Psoas muscle (tissue), 8 donors: ENCODE measurements around the gene EEPD1. TPM values are rescaled to one million over a fixed set of nuclear protein-coding genes. Genes with fewer than 3 reads are reported as not detected.

Source experiments
- ATAC-seq, 4 donors: fragments of 200-7000 bp; cut with Tn5 transposase; one replicate each; pipeline ENCODE4 v1.9.1; 2020; ENCODE audit warnings: moderate library complexity in 3 of 4, mild to moderate bottlenecking in 2 of 4
- DNase-seq, 2 donors: peaks; one replicate each; pipeline ENCODE4 v3.0.0-alpha.2; 2020
- H3K27ac ChIP-seq: fragments of 200-600 bp; one replicate; pipeline ENCODE4 v1.8.0; 2022
- H3K27me3 ChIP-seq, 3 donors: fragments of 200-600 bp in 1 of 3; one replicate each; pipeline versions ENCODE4 v1.6.1 to v1.8.0; 2013 to 2022; ENCODE audit warnings: low read length in 2 of 3, mild to moderate bottlenecking in 2 of 3, moderate library complexity in 1 of 3; ENCODE audit not compliant: insufficient read depth in 3 of 3
- H3K36me3 ChIP-seq, 2 donors: fragments of 200-600 bp in 1 of 2; one replicate each; pipeline versions ENCODE4 v1.6.1 to v1.8.0; 2013 to 2022; ENCODE audit warnings: low read depth in 1 of 2, mild to moderate bottlenecking in 1 of 2, moderate library complexity in 1 of 2; ENCODE audit not compliant: insufficient read depth in 1 of 2
- H3K4me1 ChIP-seq: fragments of 200-600 bp; one replicate; pipeline ENCODE4 v1.8.0; 2022
- H3K4me3 ChIP-seq: fragments of 200-600 bp; one replicate; pipeline ENCODE4 v1.8.0; 2022; ENCODE audit warnings: mild to moderate bottlenecking
- H3K9me3 ChIP-seq: fragments of 200-600 bp; one replicate; pipeline ENCODE4 v1.8.0; 2022
- CTCF ChIP-seq: fragments of 200-600 bp; IDR thresholded peaks from one replicate; pipeline ENCODE4 v1.8.0; 2022; ENCODE audit warnings: antibody characterized with exemption
- WGBS, 3 donors: extraction: QIAGEN DNeasy Blood & Tissue Kit; methylation state at CpG; one replicate each; pipeline versions ENCODE4 v1.1.6 to v1.1.7; 2013; 5-methylcytosine and 5-hydroxymethylcytosine counted together
- intact Hi-C, 2 donors: fragments of 100-400 bp; cut with DNase I; formaldehyde crosslinking; loops; one replicate each; pipeline versions ENCODE4 v1.11.0 to v1.14.2; 2022
- polyA plus RNA-seq, 3 donors: library from polyadenylated mRNA; stranded (reverse); fragments of 200-250 nt; gene quantifications; one replicate each; pipeline ENCODE4 v1.2.3, GENCODE V29; 2013
- total RNA-seq, 4 donors: library from RNA; stranded (reverse); fragmentation: NEBNext Ultra II Directional in 2 of 4; extraction: Animal tissue kit (Norgen Biotek cat#: 25700) in 2 of 4; gene quantifications; one replicate each; pipeline versions ENCODE4 v1.2.1 to v1.2.4, GENCODE V29; 2021 to 2023
- donor health status: healthy with polysubstance abuse.
- donor health status: DM: no; HTN: no; CAD: no; lungs with moderate emphysema.
- donor health status: Bipolar disorder and iron deficiency.
- donor health status: healthy.
- donor health status: DM: yes; HTN: yes; CAD: no.
- donor health status: DM: no; HTN: no; CAD: no.
- donor health status: DM: no; HTN: no; CAD: no.
- donor health status: DM: yes; HTN: yes; CAD: no.

The EEPD1 gene
- total and polyA plus RNA-seq, 7 donors, result 7.3 to 61.2 (median 45.5) TPM

GRCh38 chr7:36180121-36180520 lies 27.1 kb downstream of the EEPD1 start:
- H3K27me3 ChIP-seq, result no peaks in the 10 kb centered on the region
- no peak overlapping the region for H3K4me3 ChIP-seq
- H3K27ac ChIP-seq, result peak overlapping the region; percentile 26
- H3K9me3 ChIP-seq, result no peaks in the 10 kb centered on the region
- no peak for DNase-seq
- intact Hi-C loops, result no loop called here
- peaks cover 70% of the 10 kb centered on the region for H3K4me1 ChIP-seq
- ATAC-seq, result no peak
- no peaks in the 10 kb centered on the region for H3K36me3 ChIP-seq
- TF ChIP-seq CTCF, result no peak
- 66 to 83% (median 66%) methylated on average over 5 of the region's 5 CpGs for WGBS, 3 donors

GRCh38 chr7:36181668-36182067 lies 28.6 kb downstream of the EEPD1 start:
- no peak for TF ChIP-seq CTCF
- 46 to 72% (median 56%) methylated on average over 4 of the region's 4 CpGs for WGBS, 3 donors
- H3K36me3 ChIP-seq, result no peaks in the 10 kb centered on the region
- peaks cover 67% of the 10 kb centered on the region for H3K4me1 ChIP-seq
- no peaks in the 10 kb centered on the region for H3K27me3 ChIP-seq
- no peaks in the 10 kb centered on the region for H3K9me3 ChIP-seq
- ATAC-seq (peak in 3 of 4 donors; percentile 61 to 76 (median 61)), DNase-seq (no peak)
- peak overlapping the region; percentile 57 for H3K27ac ChIP-seq
- intact Hi-C loops, result no loop called here
- no peak overlapping the region for H3K4me3 ChIP-seq

- no peak for TF ChIP-seq CTCF
- H3K27me3 ChIP-seq, result no peaks in the 10 kb centered on the region
- WGBS, 3 donors, result 20 to 40% (median 26%) methylated on average over 13 of the region's 13 CpGs
- no peaks in the 10 kb centered on the region for H3K9me3 ChIP-seq
- intact Hi-C loops, result no loop called here
- no peak for DNase-seq
- H3K4me3 ChIP-seq, result peak overlapping the region; percentile 13
- H3K4me1 ChIP-seq, result peaks cover 68% of the 10 kb centered on the region
- no peaks in the 10 kb centered on the region for H3K36me3 ChIP-seq
- H3K27ac ChIP-seq, result peak overlapping the region; percentile 62
- ATAC-seq, result peak; percentile 40 to 67 (median 61)
Observed at GRCh38 chr7:36182854-36183604, 30.0 kb downstream of the EEPD1 start.

GRCh38 chr7:36185092-36185491 lies 32.0 kb downstream of the EEPD1 start:
- no peak for TF ChIP-seq CTCF
- Histone ChIP-seq H3K9me3 (no peaks in the 10 kb centered on the region), H3K4me1 (peaks cover 81% of the 10 kb centered on the region), H3K27ac (no peak overlapping the region), H3K27me3 (no peaks in the 10 kb centered on the region), H3K4me3 (no peak overlapping the region), H3K36me3 (no peaks in the 10 kb centered on the region)
- no peak for ATAC-seq
- intact Hi-C loops, result no loop called here
- WGBS, 3 donors, result 64 to 69% (median 69%) methylated on average over 2 of the region's 2 CpGs
- no peak for DNase-seq

- intact Hi-C loops, result no loop called here
- no peak overlapping the region for H3K4me3 ChIP-seq
- ATAC-seq (no peak), DNase-seq (no peak)
- H3K9me3 ChIP-seq, result no peaks in the 10 kb centered on the region
- no peaks in the 10 kb centered on the region for H3K36me3 ChIP-seq
- H3K4me1 ChIP-seq, result peaks cover 81% of the 10 kb centered on the region
- no peak for TF ChIP-seq CTCF
- 85 to 95% (median 87%) methylated on average over 7 of the region's 7 CpGs for WGBS, 3 donors
- no peak overlapping the region for H3K27ac ChIP-seq
- no peaks in the 10 kb centered on the region for H3K27me3 ChIP-seq
Observed at GRCh38 chr7:36185756-36186155, 32.7 kb downstream of the EEPD1 start.
